ENCODE results near the gene MTCL1. TPM values are rescaled to one million over a fixed set of nuclear protein-coding genes. Genes with fewer than 3 reads are reported as not detected.
A peak's percentile ranks its signal among the peaks of the same experiment; 100 is the strongest.

MTCL1 gene
- under 1 TPM; 0.38 to 0.51 TPM for total RNA-seq

- Mint-ChIP-seq H3K4me3 (peak within 1 kb of the TSS; percentile 96 to 97), H3K36me3 (ENCODE audit: insufficient read depth in 2 of 2) (peaks cover 1 to 4% of the 10 kb centered on the region in 2 donors), H3K27ac (no peak within 1 kb of the TSS), H3K9me3 (no peaks in the 10 kb centered on the region), H3K27me3 (ENCODE audit: low read depth) (peaks cover 68% of the 10 kb centered on the region), H3K4me1 (ENCODE audit: low read depth) (peaks cover 15% of the 10 kb centered on the region)
- peak; percentile 31 to 48 for DNase-seq
- ATAC-seq (replicated peaks in 1 of 2): peak; percentile 54 to 58
Observed at GRCh38 chr18:8705238-8705960, at the start of gene MTCL1. MTCL1 (plus strand) TSS chr18:8705556; CDS start chr18:8705661, 105 bp downstream.

- Mint-ChIP-seq H3K9me3 (no peaks in the 10 kb centered on the region), H3K27me3 (ENCODE audit: low read depth) (peaks cover 29% of the 10 kb centered on the region), H3K36me3 (ENCODE audit: insufficient read depth in 2 of 2) (no peaks in the 10 kb centered on the region), H3K4me1 (ENCODE audit: low read depth) (no peaks in the 10 kb centered on the region), H3K27ac (no peak overlapping the region), H3K4me3 (no peak overlapping the region)
- DNase-seq (no peak), ATAC-seq (replicated peaks in 1 of 2) (no peak)
Observed at GRCh38 chr18:8656232-8656631, 49.1 kb upstream of the MTCL1 start.

GRCh38 chr18:8657050-8657820 is 48.1 kb upstream of the MTCL1 start:
- Mint-ChIP-seq H3K4me3 (no peak overlapping the region), H3K36me3 (ENCODE audit: insufficient read depth in 2 of 2) (no peaks in the 10 kb centered on the region), H3K27ac (no peak overlapping the region), H3K4me1 (ENCODE audit: low read depth) (no peaks in the 10 kb centered on the region), H3K27me3 (ENCODE audit: low read depth) (peaks cover 22% of the 10 kb centered on the region), H3K9me3 (no peaks in the 10 kb centered on the region)
- no peak for ATAC-seq (replicated peaks in 1 of 2)
- no peak for DNase-seq

GRCh38 chr18:8657873-8658470 is 47.4 kb upstream of the MTCL1 start:
- Mint-ChIP-seq H3K4me3 (no peak overlapping the region), H3K9me3 (no peaks in the 10 kb centered on the region), H3K27ac (no peak overlapping the region), H3K36me3 (ENCODE audit: insufficient read depth in 2 of 2) (no peaks in the 10 kb centered on the region), H3K27me3 (ENCODE audit: low read depth) (peaks cover 25% of the 10 kb centered on the region), H3K4me1 (ENCODE audit: low read depth) (no peaks in the 10 kb centered on the region)
- no peak for ATAC-seq (replicated peaks in 1 of 2)
- DNase-seq: no peak

GRCh38 chr18:8658858-8659485 is 46.4 kb upstream of the MTCL1 start:
- ATAC-seq (replicated peaks in 1 of 2): no peak
- H3K4me1 Mint-ChIP-seq (ENCODE audit: low read depth): no peaks in the 10 kb centered on the region
- H3K36me3 Mint-ChIP-seq (ENCODE audit: insufficient read depth in 2 of 2): no peaks in the 10 kb centered on the region
- DNase-seq: no peak
- H3K27ac Mint-ChIP-seq: no peak overlapping the region
- no peaks in the 10 kb centered on the region for H3K9me3 Mint-ChIP-seq
- H3K27me3 Mint-ChIP-seq (ENCODE audit: low read depth): peaks cover 18% of the 10 kb centered on the region
- H3K4me3 Mint-ChIP-seq: no peak overlapping the region

- H3K9me3 Mint-ChIP-seq: no peaks in the 10 kb centered on the region
- peaks cover 14% of the 10 kb centered on the region for H3K27me3 Mint-ChIP-seq (ENCODE audit: low read depth)
- H3K36me3 Mint-ChIP-seq (ENCODE audit: insufficient read depth in 2 of 2): no peaks in the 10 kb centered on the region
- H3K4me3 Mint-ChIP-seq: no peak overlapping the region
- ATAC-seq (replicated peaks in 1 of 2): no peak
- DNase-seq: no peak
- H3K27ac Mint-ChIP-seq: no peak overlapping the region
- no peaks in the 10 kb centered on the region for H3K4me1 Mint-ChIP-seq (ENCODE audit: low read depth)
Observed at GRCh38 chr18:8659609-8660242, 45.6 kb upstream of the MTCL1 start.

- Mint-ChIP-seq H3K27ac (no peak overlapping the region), H3K36me3 (ENCODE audit: insufficient read depth in 2 of 2) (no peaks in the 10 kb centered on the region), H3K9me3 (no peaks in the 10 kb centered on the region), H3K4me3 (no peak overlapping the region), H3K4me1 (ENCODE audit: low read depth) (no peaks in the 10 kb centered on the region), H3K27me3 (ENCODE audit: low read depth) (peaks cover 14% of the 10 kb centered on the region)
- ATAC-seq (replicated peaks in 1 of 2): no peak
- no peak for DNase-seq
Observed at GRCh38 chr18:8660316-8660715, 45.0 kb upstream of the MTCL1 start.

GRCh38 chr18:8661754-8662559 is 43.4 kb upstream of the MTCL1 start:
- peaks cover 6% of the 10 kb centered on the region for H3K27me3 Mint-ChIP-seq (ENCODE audit: low read depth)
- H3K9me3 Mint-ChIP-seq: no peaks in the 10 kb centered on the region
- ATAC-seq (replicated peaks in 1 of 2) (no peak), DNase-seq (no peak)
- no peaks in the 10 kb centered on the region for H3K4me1 Mint-ChIP-seq (ENCODE audit: low read depth)
- no peak overlapping the region for H3K27ac Mint-ChIP-seq
- H3K36me3 Mint-ChIP-seq (ENCODE audit: insufficient read depth in 2 of 2): no peaks in the 10 kb centered on the region
- no peak overlapping the region for H3K4me3 Mint-ChIP-seq

- Mint-ChIP-seq H3K27ac (no peak overlapping the region), H3K9me3 (no peaks in the 10 kb centered on the region), H3K27me3 (ENCODE audit: low read depth) (peaks cover 6% of the 10 kb centered on the region), H3K4me1 (ENCODE audit: low read depth) (no peaks in the 10 kb centered on the region), H3K36me3 (ENCODE audit: insufficient read depth in 2 of 2) (no peaks in the 10 kb centered on the region), H3K4me3 (no peak overlapping the region)
- ATAC-seq (replicated peaks in 1 of 2) (no peak), DNase-seq (no peak)
Observed at GRCh38 chr18:8662560-8663255, 42.6 kb upstream of the MTCL1 start.

GRCh38 chr18:8667846-8668245 is 37.5 kb upstream of the MTCL1 start:
- no peaks in the 10 kb centered on the region for H3K9me3 Mint-ChIP-seq
- DNase-seq: no peak
- ATAC-seq (replicated peaks in 1 of 2): no peak
- H3K4me3 Mint-ChIP-seq: no peak overlapping the region
- H3K4me1 Mint-ChIP-seq (ENCODE audit: low read depth): no peaks in the 10 kb centered on the region
- H3K27ac Mint-ChIP-seq: no peak overlapping the region
- no peaks in the 10 kb centered on the region for H3K36me3 Mint-ChIP-seq (ENCODE audit: insufficient read depth in 2 of 2)
- H3K27me3 Mint-ChIP-seq (ENCODE audit: low read depth): peaks cover 4% of the 10 kb centered on the region

- Mint-ChIP-seq H3K27me3 (ENCODE audit: low read depth) (no peaks in the 10 kb centered on the region), H3K27ac (no peak overlapping the region), H3K9me3 (no peaks in the 10 kb centered on the region), H3K36me3 (ENCODE audit: insufficient read depth in 2 of 2) (no peaks in the 10 kb centered on the region), H3K4me3 (no peak overlapping the region), H3K4me1 (ENCODE audit: low read depth) (no peaks in the 10 kb centered on the region)
- DNase-seq (no peak), ATAC-seq (replicated peaks in 1 of 2) (no peak)
Observed at GRCh38 chr18:8668381-8668780, 37.0 kb upstream of the MTCL1 start.

- DNase-seq (no peak), ATAC-seq (replicated peaks in 1 of 2) (no peak)
- no peak overlapping the region for H3K4me3 Mint-ChIP-seq
- no peak overlapping the region for H3K27ac Mint-ChIP-seq
- H3K36me3 Mint-ChIP-seq (ENCODE audit: insufficient read depth in 2 of 2): no peaks in the 10 kb centered on the region
- no peaks in the 10 kb centered on the region for H3K27me3 Mint-ChIP-seq (ENCODE audit: low read depth)
- H3K9me3 Mint-ChIP-seq: peaks cover 0 to 3% of the 10 kb centered on the region in 2 donors
- no peaks in the 10 kb centered on the region for H3K4me1 Mint-ChIP-seq (ENCODE audit: low read depth)
Observed at GRCh38 chr18:8669571-8669970, 35.8 kb upstream of the MTCL1 start.

All from activated T-cell treated with anti-CD3 and anti-CD28 coated beads, Interleukin-2, amount 50 U/mL, for 72 hours (primary cell).